MM.1S (cell line): ENCODE measurements around the gene CNTNAP2.

Experiments
- CTCF ChIP-seq: fragments of 300-600 bp; sonication (generic); IDR thresholded peaks from 2 replicates; pipeline ENCODE4 v1.5.1; 2016; ENCODE audit warnings: antibody characterized with exemption, low read length, mixed read lengths
- EZH2 ChIP-seq: fragments of 300-600 bp; sonication (generic); optimal IDR thresholded peaks from 2 replicates; pipeline ENCODE3; 2017; ENCODE audit warnings: low read depth, mild to moderate bottlenecking, antibody characterized with exemption, low read length, mixed read lengths
- EZH2phosphoT487 ChIP-seq: fragments of 300-600 bp; sonication (generic); IDR thresholded peaks from 2 replicates; pipeline ENCODE4 v1.6.1; 2018; ENCODE audit warnings: antibody characterized with exemption, low read length

GRCh38 chr7:147193476-147193875, 1076.9 kb downstream of the CNTNAP2 start:
- TF ChIP-seq CTCF (no peak), EZH2 (no peak), EZH2phosphoT487 (no peak)
